A549 (cell line): ENCODE measurements around the gene ARHGEF28. TPM values are rescaled to one million over a fixed set of nuclear protein-coding genes. Genes with fewer than 3 reads are reported as not detected.

ENCODE experiments used
- ATAC-seq, 2 experiments: fragments of 200-7000 bp in 1 of 2; fragments of >200 bp in 1 of 2; cut with Nextera tagmentation in 1 of 2; cut with Tn5 transposase in 1 of 2; 3 replicates each; pipeline versions ENCODE4 v1.8.0 to v1.9.1; 2018 to 2020; ENCODE audit warnings: mild to moderate bottlenecking in 1 of 2, moderate library complexity in 1 of 2
- CTCF ChIA-PET: fragments of 300-600 bp; sonication (Branson Sonifier 250); formaldehyde crosslinking; extraction: SDS; loops from one replicate; lab custom pipeline; 2021; ENCODE audit warnings: antibody characterized with exemption, inconsistent platforms; lab: Yijun Ruan, JAX
- POLR2A ChIA-PET: fragments of 350-600 bp; formaldehyde crosslinking; extraction: SDS; loops from one replicate; lab custom pipeline; 2021; ENCODE audit warnings: antibody characterized with exemption, inconsistent platforms; lab: Yijun Ruan, JAX
- DNase-seq, 2 experiments: peaks; one replicate each; pipeline versions ENCODE4 v3.0.0 to v3.0.0-alpha.2; 2011 to 2016; ENCODE audit warnings: low read depth in 1 of 2, low spot score in 1 of 2
- FAIRE-seq: peaks from 2 replicates; lab custom pipeline; 2011; peaks lifted over from hg19 to GRCh38; lab: Jason Lieb, UNC
- H3K27ac ChIP-seq, 2 experiments: fragments of >200 bp; sonication (Bioruptor Twin); formaldehyde crosslinking; 3 replicates each; pipeline ENCODE4 v1.5.1; 2016 to 2017
- H3K4me1 ChIP-seq: fragments of >200 bp; sonication (Bioruptor Twin); formaldehyde crosslinking; 3 replicates; pipeline ENCODE4 v1.6.1; 2016
- H3K4me2 ChIP-seq: fragments of >200 bp; sonication (Bioruptor Twin); formaldehyde crosslinking; 3 replicates; pipeline ENCODE4 v1.6.1; 2016
- H3K4me3 ChIP-seq: fragments of >200 bp; sonication (Bioruptor Twin); formaldehyde crosslinking; 3 replicates; pipeline ENCODE4 v1.5.1; 2016
- H3K9me3 ChIP-seq: fragments of >200 bp; sonication (Bioruptor Twin); formaldehyde crosslinking; 3 replicates; pipeline ENCODE4 v1.6.1; 2016
- HDAC2 ChIP-seq: fragments of 200-600 bp; sonication (generic); IDR thresholded peaks from 2 replicates; pipeline ENCODE4 v1.6.1; 2016
- HOXB13 ChIP-seq: fragments of 250-450 bp; sonication (Bioruptor Pico); IDR thresholded peaks from 2 replicates; pipeline ENCODE4 v1.5.0; 2020; ENCODE audit warnings: low read depth, mild to moderate bottlenecking, moderate library complexity
- JUN ChIP-seq, 2 experiments: fragments of >200 bp; sonication (Bioruptor Twin); formaldehyde crosslinking; IDR thresholded peaks; 2 replicates in 1 of 2; 3 replicates in 1 of 2; pipeline ENCODE4 v1.6.1; 2016 to 2017
- JUNB ChIP-seq: fragments of >200 bp; sonication (Bioruptor Twin); formaldehyde crosslinking; IDR thresholded peaks from 2 replicates; pipeline ENCODE4 v1.6.1; 2016
- KDM5A ChIP-seq: fragments of 200-600 bp; sonication (generic); IDR thresholded peaks from 2 replicates; pipeline ENCODE4 v1.6.1; 2016; ENCODE audit warnings: antibody characterized with exemption, mild to moderate bottlenecking
- MAFK ChIP-seq: fragments of 450-650 bp; IDR thresholded peaks from 2 replicates; pipeline ENCODE4 v1.6.1; 2014; ENCODE audit not compliant: partially characterized antibody
- POLR2AphosphoS2 ChIP-seq: conservative IDR thresholded peaks from 2 replicates; pipeline ENCODE4 v1.6.1; 2012; ENCODE audit warnings: low read length, improper control_type of control experiment, inconsistent platforms
- RAD21 ChIP-seq, 2 experiments: fragments of >200 bp in 1 of 2; sonication (Bioruptor Twin) in 1 of 2; formaldehyde crosslinking in 1 of 2; IDR thresholded peaks in 1 of 2; conservative IDR thresholded peaks in 1 of 2; 2 replicates in 1 of 2; 3 replicates in 1 of 2; pipeline ENCODE4 v1.6.1; 2012 to 2018; ENCODE audit warnings: inconsistent platforms in 1 of 2
- RNF2 ChIP-seq: fragments of 200-600 bp; sonication (generic); IDR thresholded peaks from 2 replicates; pipeline ENCODE4 v1.6.1; 2016; ENCODE audit warnings: low read depth, mild to moderate bottlenecking, antibody characterized with exemption, moderate library complexity, borderline replicate concordance
- SMC3 ChIP-seq: fragments of >200 bp; sonication (Bioruptor Twin); formaldehyde crosslinking; IDR thresholded peaks from 3 replicates; pipeline ENCODE4 v1.6.1; 2018; ENCODE audit warnings: inconsistent platforms
- SREBF2 ChIP-seq: fragments of 450-650 bp; IDR thresholded peaks from 2 replicates; pipeline ENCODE4 v1.6.1; 2014; ENCODE audit warnings: mild to moderate bottlenecking, moderate library complexity
- ZC3H11A ChIP-seq: fragments of 450-650 bp; IDR thresholded peaks from 2 replicates; pipeline ENCODE4 v1.6.1; 2014; ENCODE audit warnings: antibody characterized with exemption, mild to moderate bottlenecking
- ZSCAN20 ChIP-seq: fragments of 250-450 bp; sonication (Bioruptor Pico); IDR thresholded peaks from 2 replicates; pipeline ENCODE4 v1.8.0; 2022; ENCODE audit warnings: mild to moderate bottlenecking, moderate library complexity
- WGBS: methylation state at CpG from one replicate; pipeline ENCODE4 v1.1.6; 2017; ENCODE audit errors: missing lambda C conversion rate; 5-methylcytosine and 5-hydroxymethylcytosine counted together
- polyA plus RNA-seq, 4 experiments: library from polyadenylated mRNA; depleted of rRNA in 3 of 4; stranded (reverse); fragments of >200 nt; fragmentation: RNase III in 1 of 4; extraction: RNeasy Plus Mini Kit Qiagen cat#74134 plus additional on column Dnase treatment in 1 of 4; gene quantifications; 2 replicates in 3 of 4; 3 replicates in 1 of 4; pipeline ENCODE4 v1.2.3, GENCODE V29; 2011 to 2017
- TF ChIP-seq, protein P1 (sequence below): fragments of >200 bp; sonication (Bioruptor Twin); formaldehyde crosslinking; IDR thresholded peaks from 3 replicates; pipeline ENCODE4 v1.5.1; 2016

The ARHGEF28 gene
- polyA plus RNA-seq, 2 of the 4 experiments (the other 2 are of a cell fraction) = 17.0 to 22.3 TPM

DNA sequence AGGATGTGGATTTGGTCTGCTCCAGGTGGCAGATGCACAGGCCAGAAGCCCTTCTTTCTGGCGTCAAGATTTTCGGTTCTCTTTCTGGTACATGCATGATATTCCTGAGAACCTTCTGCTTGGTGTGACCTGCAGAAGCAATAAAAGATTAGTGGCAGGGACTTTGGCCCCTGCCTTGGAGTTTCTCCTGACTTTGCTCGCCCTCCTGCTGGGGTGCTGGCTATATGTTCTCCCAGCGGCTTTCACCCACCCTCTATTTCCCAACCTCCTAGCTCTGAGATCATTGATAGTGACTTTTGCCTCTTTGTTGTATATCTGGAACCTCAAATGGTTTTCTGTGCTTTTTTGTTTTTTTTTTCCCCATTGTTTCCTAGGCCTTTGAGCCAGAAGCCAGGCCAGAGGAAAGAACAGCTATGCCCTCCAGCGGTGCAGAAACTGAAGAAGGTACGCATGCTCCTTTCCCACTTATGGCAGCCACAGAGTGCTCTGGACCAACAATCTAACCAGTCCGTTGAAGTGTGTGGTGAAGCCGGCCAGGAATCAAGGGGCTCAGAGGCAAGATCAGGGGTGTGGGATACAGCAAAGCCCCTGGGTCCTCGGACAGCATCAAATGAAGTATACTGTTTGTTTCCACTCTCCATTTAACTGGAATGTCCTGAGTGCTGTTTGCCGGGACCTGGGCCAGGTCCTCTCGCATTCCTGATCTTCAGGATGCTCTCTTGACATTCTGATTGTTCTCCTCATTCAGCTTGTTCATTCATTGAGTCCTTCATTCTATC is 154.5 kb downstream of the ARHGEF28 start:
- 92% methylated on average over 11 of the region's 11 CpGs for WGBS
- no peak for DNase-seq
- POLR2A ChIA-PET = no interaction called here
- H3K4me3 ChIP-seq = no peak overlapping the region
- ATAC-seq = no peak
- H3K4me1 ChIP-seq = 0 out of 3 replicates have a peak, but pooled peaks cover 4% of the 10 kb centered on the region
- no peak overlapping the region for H3K27ac ChIP-seq
- CTCF ChIA-PET = interaction anchor here (0.6 to 8.4 kb wide), 2 partner anchors 14 to 114 kb away, joined by 3 to 105 read pairs; no protein-coding TSS in a partner anchor
- no peaks in the 10 kb centered on the region for H3K9me3 ChIP-seq
- H3K4me2 ChIP-seq = no peak overlapping the region
- FAIRE-seq = no peak
- no peak for TF ChIP-seq JUNB

DNA sequence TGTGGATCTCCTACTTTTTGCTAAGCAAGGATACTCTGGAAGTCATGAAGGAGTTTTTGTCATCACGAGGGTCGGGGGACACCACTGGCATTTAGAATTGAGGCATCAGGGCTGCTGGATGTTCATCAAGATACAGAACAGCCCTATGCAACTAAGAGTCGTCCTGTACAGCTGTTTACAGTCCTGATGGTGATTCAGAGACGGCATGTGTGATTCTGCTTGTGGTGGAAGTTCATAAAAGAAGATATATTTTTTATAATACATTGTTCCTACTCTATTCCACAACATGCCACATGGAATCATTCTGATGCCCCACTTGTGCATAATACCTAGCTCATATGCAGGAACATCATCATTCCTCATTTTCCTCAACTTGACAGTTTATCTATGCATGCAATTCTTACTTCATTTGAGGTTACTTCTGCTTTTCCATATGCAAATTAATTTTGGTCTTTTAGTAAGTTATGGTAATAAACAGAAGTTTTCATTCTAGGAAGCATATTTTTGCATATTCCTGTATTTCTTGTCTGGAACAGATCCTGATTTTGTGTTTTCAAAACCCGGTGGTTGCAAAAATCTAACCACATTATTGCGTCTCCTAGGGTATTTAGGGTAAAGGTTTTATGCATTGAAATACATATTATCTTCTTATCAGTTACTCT is 155.2 kb downstream of the ARHGEF28 start:
- no peak overlapping the region for H3K4me3 ChIP-seq
- POLR2A ChIA-PET = no interaction called here
- no peak for TF ChIP-seq KDM5A
- TF ChIP-seq SREBF2 = no peak
- no peak for TF ChIP-seq RAD21 (conservative IDR thresholded peaks at IDR 0.05 in 1 of 2, IDR thresholded peaks at IDR 0.05 in 1 of 2)
- TF ChIP-seq POLR2AphosphoS2 = no peak
- no peak for TF ChIP-seq RNF2
- TF ChIP-seq ZC3H11A = no peak
- TF ChIP-seq ZSCAN20 (CRISPR knock-in tag) = no peak
- no peak for TF ChIP-seq JUN (IDR thresholded peaks at IDR 0.05)
- TF ChIP-seq, all 56 proteins: peak for 0
- Histone ChIP-seq H3K27ac (no peak overlapping the region), H3K4me2 (no peak overlapping the region), H3K4me1 (0 out of 3 replicates have a peak, but pooled peaks cover 4% of the 10 kb centered on the region), H3K9me3 (no peaks in the 10 kb centered on the region)
- FAIRE-seq (no peak), DNase-seq (no peak), ATAC-seq (no peak)
- CTCF ChIA-PET = interaction anchor here (0.8 to 8.4 kb wide), 4 partner anchors 9 to 193 kb away, joined by 3 to 105 read pairs (median 8); no protein-coding TSS in a partner anchor
- WGBS = 88% methylated on average over 6 of the region's 6 CpGs

DNA sequence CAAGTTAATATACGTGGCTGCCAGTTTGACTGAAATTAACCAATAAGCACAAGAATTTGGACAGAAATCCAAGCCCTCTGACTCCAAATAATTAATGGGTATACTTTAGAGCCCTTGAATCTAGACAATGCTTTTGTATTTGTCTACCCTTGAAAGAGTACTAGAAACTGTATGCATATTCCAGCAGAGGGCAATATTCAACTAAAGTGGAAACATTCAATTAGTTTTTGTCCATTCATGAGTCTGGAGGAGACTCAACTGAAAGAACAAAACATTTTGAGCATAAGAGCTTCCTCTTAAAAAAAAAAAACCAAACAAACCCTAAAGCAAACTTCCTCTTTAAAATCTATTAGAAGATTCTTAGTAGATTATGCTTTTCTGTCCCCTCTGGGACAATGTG is 157.8 kb downstream of the ARHGEF28 start:
- TF ChIP-seq, protein P1, sequence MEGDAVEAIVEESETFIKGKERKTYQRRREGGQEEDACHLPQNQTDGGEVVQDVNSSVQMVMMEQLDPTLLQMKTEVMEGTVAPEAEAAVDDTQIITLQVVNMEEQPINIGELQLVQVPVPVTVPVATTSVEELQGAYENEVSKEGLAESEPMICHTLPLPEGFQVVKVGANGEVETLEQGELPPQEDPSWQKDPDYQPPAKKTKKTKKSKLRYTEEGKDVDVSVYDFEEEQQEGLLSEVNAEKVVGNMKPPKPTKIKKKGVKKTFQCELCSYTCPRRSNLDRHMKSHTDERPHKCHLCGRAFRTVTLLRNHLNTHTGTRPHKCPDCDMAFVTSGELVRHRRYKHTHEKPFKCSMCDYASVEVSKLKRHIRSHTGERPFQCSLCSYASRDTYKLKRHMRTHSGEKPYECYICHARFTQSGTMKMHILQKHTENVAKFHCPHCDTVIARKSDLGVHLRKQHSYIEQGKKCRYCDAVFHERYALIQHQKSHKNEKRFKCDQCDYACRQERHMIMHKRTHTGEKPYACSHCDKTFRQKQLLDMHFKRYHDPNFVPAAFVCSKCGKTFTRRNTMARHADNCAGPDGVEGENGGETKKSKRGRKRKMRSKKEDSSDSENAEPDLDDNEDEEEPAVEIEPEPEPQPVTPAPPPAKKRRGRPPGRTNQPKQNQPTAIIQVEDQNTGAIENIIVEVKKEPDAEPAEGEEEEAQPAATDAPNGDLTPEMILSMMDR = peak; percentile 57
- TF ChIP-seq HOXB13 (CRISPR knock-in tag) (no peak), SMC3 (peak; percentile 42; the same call in 2 of the 3 replicates), RAD21 (conservative IDR thresholded peaks at IDR 0.05 in 1 of 2, IDR thresholded peaks at IDR 0.05 in 1 of 2) (peak; percentile 43 to 49; a peak in 4 of 5 replicates)
- TF ChIP-seq, all 56 proteins: peak for 3
- H3K4me1 ChIP-seq = 0 out of 3 replicates have a peak, but pooled peaks cover 4% of the 10 kb centered on the region
- no peak overlapping the region for H3K4me3 ChIP-seq
- whole genome bisulfite sequencing = 79% methylated on average over 1 of the region's 1 CpG
- ChIA-PET CTCF (interaction anchor here (0.6 to 8.4 kb wide), 15 partner anchors 10 to 859 kb away, joined by 3 to 105 read pairs (median 3); no protein-coding TSS in a partner anchor), POLR2A (no interaction called here)
- ATAC-seq = peak; percentile 80 to 82
- DNase-seq = peak in 1 of 2 experiments; percentile 37
- H3K4me2 ChIP-seq = no peak overlapping the region
- H3K27ac ChIP-seq = peak overlapping the region in 1 of 2 experiments; percentile 30; a peak in 2 of 6 replicates
- no peaks in the 10 kb centered on the region for H3K9me3 ChIP-seq
- FAIRE-seq = no peak

DNA sequence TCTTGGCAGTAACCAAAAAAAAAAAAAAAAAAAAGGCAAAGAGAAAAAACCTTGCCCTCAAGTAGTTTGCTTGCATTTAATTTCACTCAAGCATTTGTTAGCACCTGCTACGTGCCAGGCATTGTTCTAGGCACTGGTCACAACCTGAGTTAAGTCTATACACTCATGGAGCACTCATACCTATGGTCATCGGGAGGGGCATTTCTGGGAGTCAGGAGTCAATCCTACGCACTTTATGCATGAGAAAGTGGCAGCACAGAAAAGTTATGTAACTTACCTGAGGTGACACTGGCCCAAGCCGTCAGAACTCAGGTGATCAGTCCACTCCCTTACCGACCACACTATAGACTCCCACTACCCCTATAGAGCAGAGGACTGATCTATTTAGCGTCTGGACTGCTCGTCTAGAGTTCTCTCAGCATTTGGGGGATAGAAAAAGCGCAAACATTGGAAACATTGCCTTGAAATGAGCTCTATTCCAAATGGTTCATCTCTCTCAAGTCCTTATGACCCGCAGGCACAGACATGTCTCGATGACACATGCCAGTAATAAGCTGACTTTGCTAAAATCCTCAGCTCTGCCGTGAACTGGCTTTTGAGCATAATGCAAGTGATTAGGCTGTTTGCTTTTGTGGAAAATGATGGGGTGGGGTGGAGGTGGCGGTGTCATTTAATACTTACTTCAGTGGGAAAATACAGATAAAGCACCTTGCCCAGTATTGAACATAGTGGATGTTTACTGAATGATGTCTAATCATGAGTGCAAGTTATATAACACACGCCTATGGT is 160.2 kb downstream of the ARHGEF28 start:
- H3K4me3 ChIP-seq = no peak overlapping the region
- no peak for FAIRE-seq

More for the DNA sequence above, 160.2 kb downstream of the ARHGEF28 start:
- no peak overlapping the region for H3K4me2 ChIP-seq
- H3K27ac ChIP-seq = no peak overlapping the region
- WGBS = 94% methylated on average over 13 of the region's 13 CpGs
- no peaks in the 10 kb centered on the region for H3K9me3 ChIP-seq
- ATAC-seq = no peak
- ChIA-PET CTCF (interaction anchor here (1.0 to 11.8 kb wide), 2 partner anchors 197 to 266 kb away, joined by 4 to 315 read pairs; no protein-coding TSS in a partner anchor), POLR2A (no interaction called here)
- H3K4me1 ChIP-seq = peaks cover 16% of the 10 kb centered on the region
- TF ChIP-seq MAFK (peak; percentile 83), HDAC2 (no peak)
- DNase-seq = no peak
